Small intestine (tissue), 7 donors: ENCODE results near the gene SYTL1. TPM values are rescaled to one million over a fixed set of nuclear protein-coding genes. Genes with fewer than 3 reads are reported as not detected.

ENCODE experiments used
- DNase-seq, 2 donors: peaks; one replicate each; pipeline versions ENCODE4 v3.0.0 to v3.0.0-alpha.2; 2013
- FAIRE-seq: peaks from 2 replicates; lab custom pipeline; 2012; peaks lifted over from hg19 to GRCh38; lab: Jason Lieb, UNC
- H3K27ac ChIP-seq, 3 donors: one replicate each; pipeline ENCODE4 v1.5.1; 2013; ENCODE audit warnings: low read length in 2 of 3, mild to moderate bottlenecking in 2 of 3, control low read depth in 1 of 3, inconsistent platforms in 1 of 3, low read depth in 1 of 3, moderate library complexity in 1 of 3
- H3K27me3 ChIP-seq, 3 donors: one replicate each; pipeline ENCODE4 v1.6.1; 2013; ENCODE audit warnings: low read length in 3 of 3, inconsistent platforms in 1 of 3; ENCODE audit not compliant: control insufficient read depth in 3 of 3, insufficient read depth in 3 of 3
- H3K36me3 ChIP-seq, 3 donors: one replicate each; pipeline ENCODE4 v1.6.1; 2013; ENCODE audit warnings: low read length in 3 of 3, inconsistent platforms in 1 of 3, low read depth in 1 of 3, mild to moderate bottlenecking in 1 of 3, moderate library complexity in 1 of 3; ENCODE audit not compliant: control insufficient read depth in 3 of 3, insufficient read depth in 2 of 3
- H3K4me1 ChIP-seq, 3 donors: one replicate each; pipeline ENCODE4 v1.6.1; 2013; ENCODE audit warnings: low read length in 2 of 3, inconsistent platforms in 1 of 3, low read depth in 1 of 3, mild to moderate bottlenecking in 1 of 3, moderate library complexity in 1 of 3; ENCODE audit not compliant: control insufficient read depth in 3 of 3, insufficient read depth in 2 of 3
- H3K4me3 ChIP-seq, 3 donors: one replicate each; pipeline ENCODE4 v1.5.1; 2013; ENCODE audit warnings: low read length in 3 of 3, control low read depth in 1 of 3, inconsistent platforms in 1 of 3, low read depth in 1 of 3, mild to moderate bottlenecking in 1 of 3, moderate library complexity in 1 of 3
- H3K9me3 ChIP-seq, 2 donors: one replicate each; pipeline ENCODE4 v1.6.1; 2013; ENCODE audit warnings: low read depth in 1 of 2, low read length in 1 of 2; ENCODE audit not compliant: control insufficient read depth in 2 of 2, insufficient read depth in 1 of 2
- WGBS, 3 donors: extraction: QIAGEN DNeasy Blood & Tissue Kit; methylation state at CpG; one replicate each; pipeline ENCODE4 v1.1.7; 2013; 5-methylcytosine and 5-hydroxymethylcytosine counted together
- polyA plus RNA-seq, 4 donors: library from polyadenylated mRNA; stranded (reverse) in 3 of 4; unstranded in 1 of 4; fragments of 200-250 nt in 3 of 4; fragments of 120-200 nt in 1 of 4; gene quantifications; one replicate each; pipeline versions ENCODE4 v1.2.1 to v1.2.3, GENCODE V29; 2013
- donor health status: healthy with polysubstance abuse.
- donor health status: control.
- donor health status: control.
- donor health status: Bipolar disorder and iron deficiency.
- donor health status: healthy.

SYTL1 gene
- polyA plus RNA-seq, 4 donors, result 2.5 to 24.1 (median 7.3) TPM

DNA sequence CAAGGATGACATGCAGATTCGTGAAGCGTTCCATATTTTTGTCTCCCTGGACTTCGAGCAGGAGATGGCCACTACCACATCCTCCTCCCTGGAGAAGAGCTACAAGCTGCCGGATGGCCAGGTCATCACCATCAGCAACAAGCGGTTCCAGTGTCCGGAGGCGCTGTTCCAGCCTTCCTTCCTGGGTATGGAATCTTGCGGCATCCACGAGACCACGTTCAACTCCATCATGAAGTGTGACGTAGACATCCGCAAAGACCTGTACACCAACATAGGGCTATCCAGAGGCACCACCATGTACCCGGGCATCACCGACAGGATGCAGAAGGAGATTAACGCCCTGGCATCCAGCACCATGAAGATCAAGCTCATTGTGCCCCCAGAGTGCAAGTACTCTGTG lies 16.5 kb upstream of the SYTL1 start:
- no peak for FAIRE-seq
- H3K36me3 ChIP-seq, result peaks cover 4 to 46% (median 6%) of the 10 kb centered on the region in 3 donors
- 94 to 95% (median 94%) methylated on average over 15 of the region's 15 CpGs for WGBS, 3 donors

DNA sequence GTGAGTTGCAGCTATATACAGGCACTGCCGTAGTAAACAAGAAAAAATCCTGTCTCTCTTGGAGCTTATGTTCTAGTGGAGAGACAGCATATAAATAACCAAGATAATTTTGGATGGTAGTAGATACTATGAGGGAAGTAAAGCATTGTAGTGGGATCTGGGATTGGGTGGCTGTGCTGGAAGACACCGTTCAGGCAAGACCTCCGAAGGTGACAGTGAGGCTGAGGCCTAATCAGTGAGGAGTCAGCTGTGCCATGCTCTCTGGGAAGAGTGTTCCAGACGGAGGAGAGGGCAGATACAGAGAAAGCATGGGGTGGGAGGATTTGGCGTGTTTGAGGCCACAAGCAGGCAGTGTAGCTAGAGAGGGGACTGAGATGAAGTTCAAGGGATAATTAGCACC lies 13.9 kb upstream of the SYTL1 start:
- WGBS, 3 donors, result 86 to 91% (median 90%) methylated on average over 5 of the region's 5 CpGs
- no peak overlapping the region for H3K4me3 ChIP-seq
- H3K4me1 ChIP-seq, result peaks cover 0 to 9% (median 0%) of the 10 kb centered on the region in 3 donors
- no peaks in the 10 kb centered on the region for H3K9me3 ChIP-seq
- peaks cover 4 to 72% (median 6%) of the 10 kb centered on the region in 3 donors for H3K36me3 ChIP-seq
- H3K27ac ChIP-seq, result no peak overlapping the region
- H3K27me3 ChIP-seq, result no peaks in the 10 kb centered on the region
- FAIRE-seq, result no peak
- no peak for DNase-seq

More for the DNA sequence above, 16.5 kb upstream of the SYTL1 start:
- Histone ChIP-seq H3K27me3 (no peaks in the 10 kb centered on the region), H3K4me3 (no peak overlapping the region), H3K27ac (no peak overlapping the region), H3K4me1 (peaks cover 0 to 9% (median 0%) of the 10 kb centered on the region in 3 donors), H3K9me3 (no peaks in the 10 kb centered on the region)
- DNase-seq, result no peak

DNA sequence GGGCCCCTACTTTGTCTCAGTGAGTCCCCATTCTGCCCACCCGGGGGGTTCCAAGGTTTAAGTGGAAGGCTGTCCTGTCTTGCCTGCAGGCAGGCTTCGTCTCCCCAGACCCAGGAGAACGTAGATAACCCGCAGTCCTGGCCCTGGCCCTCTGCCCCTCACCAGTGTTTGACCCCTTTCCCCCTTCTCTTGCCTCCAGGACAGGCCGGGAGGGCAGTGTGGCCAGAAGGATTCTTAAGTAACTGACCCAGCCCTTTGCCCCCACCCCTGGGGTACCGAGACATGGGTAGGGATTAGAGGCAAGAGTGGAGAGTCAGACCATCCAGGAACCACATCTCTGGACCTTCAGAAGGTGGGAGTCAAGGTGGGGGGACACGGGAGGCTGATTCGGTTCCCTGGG lies 11.0 kb upstream of the SYTL1 start:
- Histone ChIP-seq H3K27me3 (no peaks in the 10 kb centered on the region), H3K27ac (no peak overlapping the region), H3K9me3 (no peaks in the 10 kb centered on the region), H3K4me1 (no peaks in the 10 kb centered on the region), H3K4me3 (no peak overlapping the region), H3K36me3 (peaks cover 3 to 84% (median 7%) of the 10 kb centered on the region in 3 donors)
- WGBS, 3 donors, result 80 to 83% (median 82%) methylated on average over 8 of the region's 8 CpGs
- FAIRE-seq (no peak), DNase-seq (no peak)

DNA sequence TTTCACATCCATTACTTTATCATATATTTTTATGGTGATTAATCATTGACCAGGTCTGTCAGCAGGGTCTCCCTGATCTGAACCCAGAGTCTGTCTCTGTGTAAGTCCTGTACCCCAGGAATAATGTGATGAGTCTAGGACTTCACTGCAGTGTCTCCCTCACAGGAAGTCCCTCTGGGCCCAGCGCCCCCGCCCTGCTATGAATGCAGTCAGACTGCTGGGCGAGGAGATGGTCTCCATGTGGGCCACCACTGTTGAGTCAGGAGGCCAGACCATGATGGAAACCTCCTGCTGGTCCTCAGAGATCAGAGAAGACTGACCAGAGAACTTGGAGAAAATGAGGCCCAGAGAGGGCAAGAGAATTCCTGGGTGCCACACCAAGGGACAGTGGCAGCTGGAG lies 10.4 kb upstream of the SYTL1 start:
- no peaks in the 10 kb centered on the region for H3K4me1 ChIP-seq
- no peak for FAIRE-seq
- H3K27me3 ChIP-seq, result no peaks in the 10 kb centered on the region
- no peaks in the 10 kb centered on the region for H3K9me3 ChIP-seq
- peaks cover 3 to 87% (median 4%) of the 10 kb centered on the region in 3 donors for H3K36me3 ChIP-seq
- H3K4me3 ChIP-seq, result no peak overlapping the region
- WGBS, 3 donors, result 85 to 92% (median 88%) methylated on average over 3 of the region's 3 CpGs
- H3K27ac ChIP-seq, result no peak overlapping the region
- DNase-seq, result no peak

DNA sequence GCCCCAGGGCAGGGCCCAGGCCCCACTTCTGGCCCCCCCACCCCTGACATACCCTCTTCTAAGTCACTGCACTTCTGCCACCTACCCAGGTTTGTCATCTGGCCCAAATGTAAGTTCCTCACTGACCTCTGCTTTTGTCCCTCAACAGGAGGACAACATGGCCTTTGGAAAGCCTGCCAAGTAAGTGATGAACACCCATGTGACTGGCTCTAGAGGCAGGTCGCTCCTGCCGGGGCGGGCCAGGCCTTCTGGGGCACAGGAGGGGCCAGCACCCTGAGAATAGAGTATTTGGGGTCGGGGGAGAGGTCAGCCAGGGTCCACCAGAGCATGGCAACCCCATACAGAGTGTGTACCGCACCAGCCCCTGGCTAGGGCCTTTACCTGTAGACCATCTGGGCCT lies 9.9 kb upstream of the SYTL1 start:
- WGBS, 3 donors, result 90 to 95% (median 90%) methylated on average over 5 of the region's 5 CpGs
- no peak for DNase-seq
- Histone ChIP-seq H3K36me3 (peaks cover 3 to 87% (median 8%) of the 10 kb centered on the region in 3 donors), H3K4me3 (no peak overlapping the region), H3K4me1 (no peaks in the 10 kb centered on the region), H3K27me3 (no peaks in the 10 kb centered on the region), H3K27ac (no peak overlapping the region), H3K9me3 (no peaks in the 10 kb centered on the region)
- no peak for FAIRE-seq

DNA sequence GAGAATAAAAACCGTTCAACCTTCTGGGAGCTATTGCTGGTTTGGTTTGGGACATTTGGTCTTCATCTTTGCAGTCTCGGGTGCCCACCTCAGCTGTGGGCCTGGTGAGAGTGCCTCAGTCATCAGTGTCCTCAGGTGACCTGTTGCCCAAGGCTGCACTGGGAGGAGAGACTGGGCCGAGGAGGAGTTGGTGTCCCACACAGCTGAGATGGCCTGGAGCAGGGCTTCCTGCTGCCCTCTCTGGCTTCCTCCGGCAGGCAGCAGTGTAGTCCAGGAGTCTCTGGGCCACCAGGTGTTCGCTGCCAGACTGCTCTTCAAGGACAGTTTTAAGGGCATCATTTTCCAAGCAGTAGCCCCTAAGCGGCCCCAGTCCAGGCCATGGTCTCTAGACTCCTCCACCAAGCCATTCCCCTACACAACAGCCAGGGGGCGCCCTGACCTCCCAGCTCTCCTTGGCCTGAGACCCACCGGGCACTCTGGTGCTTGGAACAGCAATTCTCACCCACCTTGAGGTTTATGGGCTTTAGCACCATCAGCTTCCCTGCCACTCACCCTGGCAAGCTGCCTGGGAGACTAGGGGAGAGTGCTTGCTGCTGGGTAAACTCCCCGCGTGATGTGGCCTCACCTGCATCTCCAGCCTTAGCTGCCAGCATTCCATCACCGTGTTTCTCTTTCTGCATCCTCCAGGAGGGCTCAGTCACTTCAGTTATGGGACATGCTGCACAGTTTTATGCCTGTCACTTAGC lies 9.1 kb upstream of the SYTL1 start:
- Histone ChIP-seq H3K27me3 (no peaks in the 10 kb centered on the region), H3K36me3 (peaks cover 3 to 83% (median 8%) of the 10 kb centered on the region in 3 donors), H3K27ac (no peak overlapping the region), H3K4me3 (no peak overlapping the region), H3K9me3 (no peaks in the 10 kb centered on the region), H3K4me1 (no peaks in the 10 kb centered on the region)
- FAIRE-seq (no peak), DNase-seq (peak in 1 of 2 donors; percentile 45)
- WGBS, 3 donors, result 64 to 71% (median 69%) methylated on average over 11 of the region's 11 CpGs

DNA sequence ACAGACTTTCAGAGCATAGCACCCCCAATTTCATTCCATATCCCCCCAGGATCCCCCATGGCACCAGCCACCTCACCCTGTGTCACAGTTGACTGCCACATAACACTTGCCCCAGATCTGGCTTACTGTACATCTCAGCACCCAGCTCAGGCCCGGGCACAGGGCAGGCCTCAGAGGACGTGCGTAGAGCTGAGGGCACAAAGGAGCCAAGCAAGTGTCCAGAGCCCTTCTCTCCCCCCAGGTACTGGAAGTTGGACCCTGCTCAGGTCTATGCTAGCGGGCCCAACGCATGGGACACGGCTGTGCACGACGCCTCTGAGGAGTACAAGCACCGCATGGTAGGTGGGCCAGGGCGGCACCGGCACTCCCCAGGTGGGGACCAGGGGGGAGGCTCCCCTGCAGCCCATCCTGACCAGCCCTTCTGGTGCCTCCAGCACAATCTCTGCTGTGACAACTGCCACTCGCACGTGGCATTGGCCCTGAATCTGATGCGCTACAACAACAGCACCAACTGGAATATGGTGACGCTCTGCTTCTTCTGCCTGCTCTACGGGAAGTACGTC lies 8.0 kb upstream of the SYTL1 start:
- H3K4me1 ChIP-seq, result no peaks in the 10 kb centered on the region
- 91 to 96% (median 92%) methylated on average over 17 of the region's 17 CpGs for WGBS, 3 donors
- no peak overlapping the region for H3K27ac ChIP-seq
- DNase-seq (no peak), FAIRE-seq (no peak)
- H3K4me3 ChIP-seq, result no peak overlapping the region
- H3K27me3 ChIP-seq, result no peaks in the 10 kb centered on the region
- peaks cover 3 to 78% (median 8%) of the 10 kb centered on the region in 3 donors for H3K36me3 ChIP-seq
- H3K9me3 ChIP-seq, result no peaks in the 10 kb centered on the region

DNA sequence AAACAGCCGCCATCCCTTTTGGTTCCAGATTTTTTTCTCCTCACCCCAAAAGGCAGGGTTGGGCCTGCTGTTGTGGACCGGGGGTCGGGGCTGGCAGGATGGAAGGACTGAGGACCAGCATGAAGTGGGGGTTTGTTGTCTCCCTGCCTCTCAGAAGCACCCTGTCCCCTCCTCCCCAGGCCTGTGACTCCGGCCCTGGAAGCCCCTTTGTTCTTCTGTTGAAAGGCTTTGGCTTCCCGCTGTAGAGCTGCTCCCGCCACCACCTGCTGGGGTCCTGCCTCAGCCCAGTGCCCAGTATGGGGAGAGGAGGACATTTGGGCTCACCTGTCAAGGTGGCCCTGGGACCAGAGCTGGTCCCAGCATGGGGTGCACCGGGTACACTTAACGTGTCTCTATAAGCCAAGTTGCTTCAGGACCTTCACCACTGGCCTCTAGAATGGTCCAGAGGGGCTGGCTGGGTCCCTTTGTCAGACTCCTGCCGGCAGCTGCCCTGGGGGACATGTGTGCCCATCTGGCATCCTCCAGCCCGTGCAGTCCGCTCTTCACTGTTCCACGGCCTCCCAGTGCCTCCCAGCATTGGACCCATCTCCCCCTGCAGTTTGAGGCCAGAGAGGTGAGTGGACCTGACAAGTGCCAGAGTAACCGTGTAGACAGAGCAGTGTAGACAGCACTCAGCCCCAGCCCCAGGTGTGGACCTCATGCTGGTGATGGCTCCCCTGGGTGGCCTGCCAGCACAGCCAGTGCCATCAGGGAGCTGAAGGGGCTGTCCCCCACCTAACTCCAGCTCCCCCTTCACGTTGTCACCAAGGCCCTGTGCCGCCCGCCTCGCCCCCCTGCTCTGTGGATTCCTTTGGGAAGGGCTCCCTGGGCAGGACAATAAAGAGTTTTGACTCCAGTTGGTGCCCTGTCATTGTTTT lies 6.1 kb upstream of the SYTL1 start:
- 90 to 94% (median 90%) methylated on average over 17 of the region's 17 CpGs for WGBS, 3 donors
- FAIRE-seq, result no peak
- DNase-seq, result no peak
- Histone ChIP-seq H3K27me3 (no peaks in the 10 kb centered on the region), H3K9me3 (no peaks in the 10 kb centered on the region), H3K4me1 (no peaks in the 10 kb centered on the region), H3K27ac (no peak overlapping the region), H3K4me3 (no peak overlapping the region), H3K36me3 (peaks cover 3 to 77% (median 8%) of the 10 kb centered on the region in 3 donors)
